ENCODE data around the gene CDC27. TPM values are rescaled to one million over a fixed set of nuclear protein-coding genes. Genes with fewer than 3 reads are reported as not detected.
"Not testable (repeated sequence)": the region's sequence is repeated elsewhere in the genome, so short reads cannot be mapped to it uniquely, and the experiment has no call there.

CDC27 gene
- total RNA-seq, 3 donors from 2014 or later = 63.2 to 73.7 (median 65.0) TPM

- Histone ChIP-seq H3K4me3 (no peak overlapping the region), H3K27me3 (no peaks in the 10 kb centered on the region), H3K27ac (no peak overlapping the region), H3K9me3 (no peaks in the 10 kb centered on the region), H3K4me1 (no peaks in the 10 kb centered on the region), H3K36me3 (peaks cover 7% of the 10 kb centered on the region)
- DNase-seq (ENCODE audit: low spot score in 2 of 2) = no peak
- TF ChIP-seq CTCF (IDR thresholded peaks at IDR 0.05) (no peak), POLR2A (IDR thresholded peaks at IDR 0.05) (no peak), POLR2AphosphoS5 (IDR thresholded peaks at IDR 0.05) (no peak)
- intact Hi-C loops (cut with DNase I; ENCODE audit: low total_unique reads) = no loop called here
These were observed 53.9 kb downstream of the CDC27 start for GRCh38 chr17:47135235-47135634.

GRCh38 chr17:47134354-47134753 lies 54.7 kb downstream of the CDC27 start:
- H3K27ac ChIP-seq; H3K36me3 ChIP-seq; DNase-seq (ENCODE audit: low spot score in 2 of 2); H3K4me1 ChIP-seq; intact Hi-C loops (cut with DNase I; ENCODE audit: low total_unique reads); H3K4me3 ChIP-seq; H3K27me3 ChIP-seq; H3K9me3 ChIP-seq: not testable (repeated sequence)

- intact Hi-C loops (cut with DNase I; ENCODE audit: low total_unique reads) = no loop called here
- no peak overlapping the region for H3K4me3 ChIP-seq
- no peaks in the 10 kb centered on the region for H3K9me3 ChIP-seq
- no peaks in the 10 kb centered on the region for H3K27me3 ChIP-seq
- H3K27ac ChIP-seq = no peak overlapping the region
- no peak for DNase-seq (ENCODE audit: low spot score in 2 of 2)
- H3K36me3 ChIP-seq = peaks cover 7% of the 10 kb centered on the region
- H3K4me1 ChIP-seq = no peaks in the 10 kb centered on the region
- TF ChIP-seq POLR2AphosphoS5 (IDR thresholded peaks at IDR 0.05) = no peak
- no peak for TF ChIP-seq CTCF (IDR thresholded peaks at IDR 0.05)
- TF ChIP-seq POLR2A (IDR thresholded peaks at IDR 0.05) = no peak
These were observed 57.3 kb downstream of the CDC27 start for GRCh38 chr17:47131761-47132160.

- H3K4me1 ChIP-seq; H3K9me3 ChIP-seq; DNase-seq (ENCODE audit: low spot score in 2 of 2); intact Hi-C loops (cut with DNase I; ENCODE audit: low total_unique reads); H3K27me3 ChIP-seq; H3K27ac ChIP-seq; H3K4me3 ChIP-seq; H3K36me3 ChIP-seq: not testable (repeated sequence)
These were observed 62.3 kb downstream of the CDC27 start for GRCh38 chr17:47126835-47127234.

- H3K27ac ChIP-seq; H3K27me3 ChIP-seq; H3K4me3 ChIP-seq; DNase-seq (ENCODE audit: low spot score in 2 of 2); H3K4me1 ChIP-seq; H3K9me3 ChIP-seq; H3K36me3 ChIP-seq; intact Hi-C loops (cut with DNase I; ENCODE audit: low total_unique reads): not testable (repeated sequence)
These were observed 65.8 kb downstream of the CDC27 start for GRCh38 chr17:47123262-47123661.

GRCh38 chr17:47120521-47121095 lies 68.5 kb downstream of the CDC27 start:
- no peaks in the 10 kb centered on the region for H3K27me3 ChIP-seq
- intact Hi-C loops (cut with DNase I; ENCODE audit: low total_unique reads) = no loop called here
- no peaks in the 10 kb centered on the region for H3K9me3 ChIP-seq
- no peak for TF ChIP-seq POLR2A (IDR thresholded peaks at IDR 0.05)
- TF ChIP-seq POLR2AphosphoS5 (IDR thresholded peaks at IDR 0.05) = no peak
- no peak for TF ChIP-seq CTCF (IDR thresholded peaks at IDR 0.05)
- H3K36me3 ChIP-seq = no peaks in the 10 kb centered on the region
- no peak for DNase-seq (ENCODE audit: low spot score in 2 of 2)
- no peaks in the 10 kb centered on the region for H3K4me1 ChIP-seq
- no peak overlapping the region for H3K27ac ChIP-seq
- H3K4me3 ChIP-seq = no peak overlapping the region

Data from breast epithelium (tissue), 4 donors.